H1 (cell line): ENCODE measurements around the gene ZNF511.

Source experiments
- ATF2 ChIP-seq: IDR thresholded peaks from 2 replicates; pipeline ENCODE4 v1.6.1; 2012; ENCODE audit warnings: low read length, inconsistent platforms
- ATF3 ChIP-seq: IDR thresholded peaks from 2 replicates; pipeline ENCODE4 v1.6.1; 2011; ENCODE audit warnings: low read depth, mild to moderate bottlenecking, low read length; ENCODE audit not compliant: insufficient read depth
- CTCF ChIP-seq, 3 experiments: IDR thresholded peaks; 1 replicate in 2 of 3; 2 replicates in 1 of 3; pipeline versions ENCODE4 v1.5.1 to v1.6.1; 2011; ENCODE audit warnings: low read length in 3 of 3, mild to moderate bottlenecking in 3 of 3, inconsistent platforms in 2 of 3, low read depth in 1 of 3, moderate library complexity in 1 of 3; ENCODE audit not compliant: insufficient read depth in 1 of 3; ENCODE audit errors: control extremely low read depth in 1 of 3
- EZH2 ChIP-seq: fragments of 200-600 bp; sonication (generic); IDR thresholded peaks from 2 replicates; pipeline ENCODE4 v1.7.1; 2012; ENCODE audit warnings: low read depth, mild to moderate bottlenecking, moderate library complexity, low read length, inconsistent platforms; ENCODE audit not compliant: severe bottlenecking
- FOSL1 ChIP-seq: IDR thresholded peaks from 2 replicates; pipeline ENCODE4 v1.6.1; 2011; ENCODE audit warnings: mild to moderate bottlenecking, low read depth, low read length, moderate library complexity; ENCODE audit not compliant: insufficient read depth
- GABPA ChIP-seq: IDR thresholded peaks from 2 replicates; pipeline ENCODE4 v1.6.1; 2011; ENCODE audit warnings: mild to moderate bottlenecking, low read length, moderate library complexity, borderline replicate concordance; ENCODE audit not compliant: insufficient read depth
- POLR2A ChIP-seq, 2 experiments: IDR thresholded peaks; 1 replicate in 1 of 2; 2 replicates in 1 of 2; pipeline ENCODE4 v1.6.1; 2011; ENCODE audit warnings: low read depth in 2 of 2, low read length in 2 of 2, mild to moderate bottlenecking in 2 of 2; ENCODE audit errors: control extremely low read depth in 1 of 2
- TEAD4 ChIP-seq: IDR thresholded peaks from 2 replicates; pipeline ENCODE4 v1.6.1; 2012; ENCODE audit warnings: low read depth, low read length, inconsistent platforms, mixed read lengths

- TF ChIP-seq EZH2 (no peak), CTCF (IDR thresholded peaks at IDR 0.05; ENCODE audit: control extremely low read depth in 1 of 3, insufficient read depth in 1 of 3, low read depth in 1 of 3, low read length in 3 of 3) (no peak), TEAD4 (no peak), ATF2 (no peak), ATF3 (no peak), GABPA (no peak), POLR2A (IDR thresholded peaks at IDR 0.05; ENCODE audit: control extremely low read depth in 1 of 2, low read depth in 2 of 2, low read length in 2 of 2) (no peak), FOSL1 (no peak)
Observed at GRCh38 chr10:133277277-133277992, 31.3 kb upstream of the ZNF511 start.
